Liver (tissue), 9 donors: ENCODE measurements around the gene ASS1. TPM values are rescaled to one million over a fixed set of nuclear protein-coding genes. Genes with fewer than 3 reads are reported as not detected.

ENCODE experiments used
- DNase-seq: peaks from one replicate; pipeline ENCODE4 v3.0.0-alpha.2; 2017; ENCODE audit warnings: low spot score
- H3K27ac ChIP-seq, 2 donors: one replicate each; pipeline ENCODE4 v1.7.0; 2013; ENCODE audit warnings: inconsistent platforms in 2 of 2, low read length in 2 of 2, control low read depth in 1 of 2, low read depth in 1 of 2, mild to moderate bottlenecking in 1 of 2
- H3K27me3 ChIP-seq, 4 donors: one replicate each; pipeline versions ENCODE4 v1.6.1 to v1.7.0; 2013; ENCODE audit warnings: low read length in 3 of 4, inconsistent platforms in 1 of 4, mild to moderate bottlenecking in 1 of 4, moderate library complexity in 1 of 4; ENCODE audit not compliant: control insufficient read depth in 4 of 4, insufficient read depth in 4 of 4
- H3K36me3 ChIP-seq, 4 donors: one replicate each; pipeline versions ENCODE4 v1.6.1 to v1.7.0; 2013; ENCODE audit warnings: low read length in 3 of 4, mild to moderate bottlenecking in 3 of 4, low read depth in 1 of 4, moderate library complexity in 1 of 4; ENCODE audit not compliant: control insufficient read depth in 4 of 4, insufficient read depth in 3 of 4
- H3K4me1 ChIP-seq, 4 donors: one replicate each; pipeline versions ENCODE4 v1.6.1 to v1.7.0; 2013; ENCODE audit warnings: low read length in 3 of 4, mild to moderate bottlenecking in 3 of 4, moderate library complexity in 1 of 4; ENCODE audit not compliant: control insufficient read depth in 4 of 4, insufficient read depth in 4 of 4
- H3K4me3 ChIP-seq, 3 donors: one replicate each; pipeline versions ENCODE4 v1.6.1 to v1.7.0; 2013; ENCODE audit warnings: low read length in 3 of 3, control low read depth in 1 of 3, low read depth in 1 of 3, mild to moderate bottlenecking in 1 of 3
- H3K9ac ChIP-seq, 2 donors: one replicate each; pipeline ENCODE4 v1.7.0; 2013; ENCODE audit warnings: low read length in 2 of 2, mild to moderate bottlenecking in 2 of 2, moderate library complexity in 2 of 2, control low read depth in 1 of 2, low read depth in 1 of 2
- H3K9me3 ChIP-seq, 4 donors: one replicate each; pipeline versions ENCODE4 v1.6.1 to v1.7.0; 2013; ENCODE audit warnings: low read length in 3 of 4; ENCODE audit not compliant: control insufficient read depth in 4 of 4
- ATF3 ChIP-seq: IDR thresholded peaks from 2 replicates; pipeline ENCODE4 v1.6.1; 2016; ENCODE audit warnings: antibody characterized with exemption
- CTCF ChIP-seq: fragments of 150-350 bp; IDR thresholded peaks from 2 replicates; pipeline ENCODE4 v1.5.1; 2017; ENCODE audit warnings: improper control_type of control experiment, low read depth, low read length; ENCODE audit not compliant: missing input control
- EGR1 ChIP-seq, 2 donors: IDR thresholded peaks; 2 replicates each; pipeline ENCODE4 v1.6.1; 2016 to 2018; ENCODE audit warnings: antibody characterized with exemption in 2 of 2, low read depth in 2 of 2
- FOXA1 ChIP-seq: IDR thresholded peaks from 2 replicates; pipeline ENCODE4 v1.6.1; 2016; ENCODE audit warnings: antibody characterized with exemption
- FOXA2 ChIP-seq: IDR thresholded peaks from 2 replicates; pipeline ENCODE4 v1.6.1; 2016; ENCODE audit warnings: antibody characterized with exemption
- GABPA ChIP-seq, 2 donors: IDR thresholded peaks in 1 of 2; conservative IDR thresholded peaks in 1 of 2; 2 replicates each; pipeline ENCODE4 v1.6.1; 2016; ENCODE audit warnings: antibody characterized with exemption in 2 of 2, mild to moderate bottlenecking in 1 of 2, moderate library complexity in 1 of 2
- HNF4A ChIP-seq, 2 donors: conservative IDR thresholded peaks; 2 replicates each; pipeline ENCODE4 v1.6.1; 2016; ENCODE audit warnings: antibody characterized with exemption in 2 of 2, mild to moderate bottlenecking in 2 of 2
- HNF4G ChIP-seq: IDR thresholded peaks from 2 replicates; pipeline ENCODE4 v1.6.1; 2016; ENCODE audit warnings: antibody characterized with exemption
- JUND ChIP-seq, 2 donors: IDR thresholded peaks; 2 replicates each; pipeline ENCODE4 v1.6.1; 2016; ENCODE audit warnings: antibody characterized with exemption in 2 of 2
- MAX ChIP-seq: IDR thresholded peaks from 2 replicates; pipeline ENCODE4 v1.6.1; 2016; ENCODE audit warnings: antibody characterized with exemption
- NR2F2 ChIP-seq: IDR thresholded peaks from 2 replicates; pipeline ENCODE4 v1.6.1; 2016; ENCODE audit warnings: antibody characterized with exemption
- RAD21 ChIP-seq, 2 donors: IDR thresholded peaks; 2 replicates each; pipeline ENCODE4 v1.6.1; 2016; ENCODE audit warnings: antibody characterized with exemption in 2 of 2, mild to moderate bottlenecking in 2 of 2
- REST ChIP-seq: IDR thresholded peaks from 2 replicates; pipeline ENCODE4 v1.6.1; 2016; ENCODE audit warnings: antibody characterized with exemption, mild to moderate bottlenecking
- RXRA ChIP-seq, 2 donors: IDR thresholded peaks; 2 replicates each; pipeline ENCODE4 v1.6.1; 2017 to 2018; ENCODE audit warnings: antibody characterized with exemption in 2 of 2, mild to moderate bottlenecking in 1 of 2
- SP1 ChIP-seq: IDR thresholded peaks from 2 replicates; pipeline ENCODE4 v1.6.1; 2018; ENCODE audit warnings: antibody characterized with exemption, mild to moderate bottlenecking
- TAF1 ChIP-seq: conservative IDR thresholded peaks from 2 replicates; pipeline ENCODE4 v1.6.1; 2016; ENCODE audit warnings: antibody characterized with exemption, mild to moderate bottlenecking
- YY1 ChIP-seq: IDR thresholded peaks from 2 replicates; pipeline ENCODE4 v1.6.1; 2016; ENCODE audit warnings: antibody characterized with exemption, mild to moderate bottlenecking
- ZBTB33 ChIP-seq: IDR thresholded peaks from 2 replicates; pipeline ENCODE4 v1.6.1; 2016; ENCODE audit warnings: antibody characterized with exemption
- WGBS: extraction: QIAGEN DNeasy Blood & Tissue Kit; methylation state at CpG from one replicate; pipeline ENCODE4 v1.1.7; 2013; 5-methylcytosine and 5-hydroxymethylcytosine counted together
- polyA plus RNA-seq, 2 donors: library from polyadenylated mRNA; stranded (reverse) in 1 of 2; unstranded in 1 of 2; fragments of 200-250 nt in 1 of 2; fragments of >200 nt in 1 of 2; fragmentation: Nextera tagmentation in 1 of 2; extraction: Ambion mirVana in 1 of 2; gene quantifications; one replicate each; pipeline versions ENCODE4 v1.2.1 to v1.2.3, GENCODE V29; 2013 to 2015
- total RNA-seq, 2 donors: library from RNA; depleted of rRNA; stranded (reverse); fragments of >200 nt; gene quantifications; one replicate each; pipeline ENCODE4 v1.2.3, GENCODE V29; 2014
- donor health status: healthy.
- donor health status: healthy.
- donor health status: healthy.
- donor health status: healthy.
- donor health status: healthy.

ASS1 gene
- total and polyA plus RNA-seq, 4 donors, result 396 to 711 (median 533) TPM

GRCh38 chr9:130484362-130485072, 39.8 kb downstream of the ASS1 start:
- Histone ChIP-seq H3K4me3 (no peak overlapping the region), H3K27me3 (no peaks in the 10 kb centered on the region), H3K9me3 (no peaks in the 10 kb centered on the region), H3K36me3 (peaks cover 5 to 73% (median 52%) of the 10 kb centered on the region in 4 donors), H3K9ac (no peak overlapping the region), H3K27ac (no peak overlapping the region), H3K4me1 (no peaks in the 10 kb centered on the region)
- WGBS, result 85% methylated on average over 21 of the region's 21 CpGs
- TF ChIP-seq RXRA (IDR thresholded peaks at IDR 0.05) (no peak), TAF1 (no peak), EGR1 (IDR thresholded peaks at IDR 0.05; ENCODE audit: low read depth in 2 of 2) (no peak), HNF4G (no peak), GABPA (IDR thresholded peaks at IDR 0.05 in 1 of 2, conservative IDR thresholded peaks at IDR 0.05 in 1 of 2) (no peak), FOXA1 (no peak), NR2F2 (no peak), MAX (no peak), RAD21 (IDR thresholded peaks at IDR 0.05) (no peak), HNF4A (conservative IDR thresholded peaks at IDR 0.05) (no peak), ATF3 (no peak), ZBTB33 (no peak), CTCF (no peak), JUND (IDR thresholded peaks at IDR 0.05) (no peak), FOXA2 (no peak), YY1 (no peak), SP1 (no peak), REST (no peak)
- no peak for DNase-seq
